ENCODE data around the gene NQO2.
"Not testable (repeated sequence)": the region's sequence is repeated elsewhere in the genome, so short reads cannot be mapped to it uniquely, and the experiment has no call there.

NQO2 gene

DNA sequence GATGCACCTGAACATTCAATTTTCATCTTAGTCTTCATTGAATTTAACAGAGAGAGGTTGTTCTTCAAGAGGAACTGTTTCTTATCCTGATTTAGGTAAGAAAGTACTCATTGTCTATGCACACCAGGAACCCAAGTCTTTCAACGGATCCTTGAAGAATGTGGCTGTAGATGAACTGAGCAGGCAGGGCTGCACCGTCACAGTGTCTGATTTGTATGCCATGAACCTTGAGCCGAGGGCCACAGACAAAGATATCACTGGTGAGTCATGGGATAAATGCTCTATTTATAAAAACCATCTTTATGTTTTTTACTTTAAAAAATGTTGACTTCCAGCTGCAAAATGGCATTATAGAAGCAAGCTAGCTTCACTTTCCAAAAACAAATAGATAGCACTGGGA, 10.2 kb downstream of the NQO2 start:
- in situ Hi-C loops (cut with MboI; ENCODE audit: low sequenced_read_pairs): no loop called here

DNA sequence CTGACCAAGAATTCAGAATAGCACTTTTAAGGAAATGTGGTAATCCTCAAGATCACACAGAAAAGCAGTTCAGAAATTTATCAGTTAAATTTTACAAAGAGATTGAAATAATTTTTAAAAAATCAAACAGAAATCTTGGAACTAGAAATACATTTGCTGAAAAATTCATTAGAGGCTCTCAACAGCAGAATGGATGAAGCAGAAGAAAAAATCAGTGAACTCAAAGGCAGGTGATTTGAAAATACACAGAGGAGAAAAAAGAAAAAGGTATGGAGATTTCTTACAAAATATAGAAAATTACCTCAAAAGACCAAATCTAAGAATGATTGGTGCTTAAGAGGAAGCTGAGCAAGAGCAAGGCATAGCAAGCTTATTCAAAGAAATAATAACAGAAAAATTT, 11.5 kb downstream of the NQO2 start:
- in situ Hi-C loops (cut with MboI; ENCODE audit: low sequenced_read_pairs): no loop called here

DNA sequence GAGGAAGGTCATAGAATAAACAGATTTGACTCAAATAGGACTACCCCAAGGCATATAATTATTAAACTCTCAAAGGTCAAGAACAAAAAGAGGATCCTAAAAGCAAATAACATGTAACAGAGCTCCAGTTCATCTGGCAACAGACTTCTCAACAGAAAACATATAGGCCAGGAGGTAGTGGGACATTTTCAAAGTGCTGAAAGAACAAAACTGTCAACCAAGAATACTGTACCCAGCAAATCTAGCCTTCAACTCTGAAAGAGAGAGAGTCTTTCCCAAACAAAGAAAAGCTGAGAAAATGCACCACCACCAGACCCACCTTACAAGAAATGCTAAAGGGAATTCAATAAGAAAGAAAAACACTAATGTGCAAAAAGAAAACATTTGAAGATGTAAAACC, 11.9 kb downstream of the NQO2 start:
- in situ Hi-C loops (cut with MboI; ENCODE audit: low sequenced_read_pairs): no loop called here

DNA sequence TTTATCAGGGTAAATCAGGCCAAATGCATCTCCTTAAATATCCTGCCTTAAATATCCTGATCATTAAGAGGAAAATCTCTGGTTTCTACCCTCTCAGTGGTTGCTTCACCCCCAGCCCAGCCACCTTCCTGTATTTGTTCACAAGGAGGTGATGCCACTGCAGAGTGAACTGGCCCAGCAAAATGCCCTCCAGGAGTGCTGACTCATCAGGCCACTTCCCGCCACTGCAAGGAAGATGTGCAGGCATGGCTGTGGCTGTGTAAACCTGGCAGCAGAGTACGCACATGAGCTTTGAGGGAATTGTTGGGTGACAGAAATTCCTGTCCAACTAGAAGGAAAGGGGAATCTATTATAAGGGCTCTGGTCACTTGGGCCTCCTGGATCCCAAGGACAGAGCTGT, 13.8 kb downstream of the NQO2 start:
- in situ Hi-C loops (cut with MboI; ENCODE audit: low sequenced_read_pairs): no loop called here

DNA sequence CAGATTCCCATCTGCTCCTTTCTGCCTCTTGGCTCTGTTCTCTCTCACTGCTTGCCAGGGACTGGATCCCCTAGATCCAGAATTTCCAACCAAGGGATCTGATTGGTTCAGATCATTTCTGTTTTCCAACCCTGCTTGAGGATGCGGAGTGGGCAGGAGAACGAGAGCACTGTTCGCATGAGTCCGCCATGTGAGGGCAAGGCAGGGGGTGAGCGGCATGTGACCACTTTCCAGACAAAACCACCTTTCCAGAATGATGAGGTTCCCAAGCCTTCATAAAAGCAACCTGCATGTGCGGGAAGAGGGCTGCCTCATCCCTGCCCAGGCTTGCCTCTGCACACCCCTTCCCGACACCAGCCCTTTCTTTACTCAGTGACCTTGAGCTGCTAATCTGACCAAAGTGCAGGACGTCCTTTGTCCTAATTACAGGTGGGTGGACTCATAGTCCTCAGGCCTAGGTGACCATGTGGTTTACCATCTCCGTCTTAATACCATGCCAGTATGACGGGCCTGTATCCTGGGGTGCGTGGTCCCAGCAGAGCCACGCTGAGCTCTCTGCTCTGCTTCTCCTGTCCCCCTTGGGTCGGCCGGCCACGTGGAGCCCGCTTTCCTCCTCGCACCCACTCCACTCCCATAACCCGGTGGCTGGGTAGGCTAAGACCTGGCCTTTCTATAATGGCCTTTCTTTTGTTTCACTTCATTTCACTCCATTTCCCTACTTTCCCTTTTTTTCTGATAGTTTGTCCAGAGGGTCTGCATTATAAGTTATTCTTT, 14.4 kb downstream of the NQO2 start:
- in situ Hi-C loops (cut with MboI; ENCODE audit: low sequenced_read_pairs): no loop called here

DNA sequence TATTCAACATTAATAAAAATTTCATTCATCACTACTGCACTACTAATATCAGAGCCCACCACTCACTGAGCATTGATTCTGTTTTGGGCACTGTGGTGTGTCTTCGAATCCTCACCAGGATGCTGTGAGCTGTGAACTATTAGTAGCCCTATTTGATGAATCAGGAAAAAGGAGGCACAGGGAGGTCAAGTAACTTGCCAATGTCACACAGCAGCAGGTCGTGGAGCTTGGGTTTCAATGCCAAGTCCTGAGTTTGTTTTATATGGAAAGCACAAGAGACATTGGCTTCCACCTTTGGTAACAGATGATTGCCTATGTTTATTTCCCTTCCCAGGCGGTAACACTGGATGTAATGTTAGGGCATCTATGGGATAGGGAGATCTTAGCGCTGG, 15.0 kb downstream of the NQO2 start:
- in situ Hi-C loops (cut with MboI; ENCODE audit: low sequenced_read_pairs): no loop called here

DNA sequence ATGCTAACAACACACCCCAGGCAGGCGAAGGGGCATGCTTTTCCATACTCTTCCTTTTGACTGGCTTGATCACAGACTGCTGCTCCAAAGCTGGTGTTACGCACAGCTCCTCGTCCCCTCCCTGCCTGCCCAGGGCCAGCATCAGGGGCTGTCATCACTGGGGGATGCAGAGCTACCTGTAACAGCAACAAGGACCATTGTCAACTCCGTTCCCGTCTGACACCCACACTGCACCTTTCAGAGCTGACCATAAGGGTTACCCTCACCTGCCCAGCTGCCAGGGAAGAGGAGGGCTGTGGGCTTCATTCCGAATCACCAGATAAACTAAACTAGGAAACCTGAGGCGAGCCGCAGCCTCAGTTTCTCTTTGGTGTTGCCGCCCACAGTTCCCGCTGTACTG, 15.4 kb downstream of the NQO2 start:
- in situ Hi-C loops (cut with MboI; ENCODE audit: low sequenced_read_pairs): no loop called here

DNA sequence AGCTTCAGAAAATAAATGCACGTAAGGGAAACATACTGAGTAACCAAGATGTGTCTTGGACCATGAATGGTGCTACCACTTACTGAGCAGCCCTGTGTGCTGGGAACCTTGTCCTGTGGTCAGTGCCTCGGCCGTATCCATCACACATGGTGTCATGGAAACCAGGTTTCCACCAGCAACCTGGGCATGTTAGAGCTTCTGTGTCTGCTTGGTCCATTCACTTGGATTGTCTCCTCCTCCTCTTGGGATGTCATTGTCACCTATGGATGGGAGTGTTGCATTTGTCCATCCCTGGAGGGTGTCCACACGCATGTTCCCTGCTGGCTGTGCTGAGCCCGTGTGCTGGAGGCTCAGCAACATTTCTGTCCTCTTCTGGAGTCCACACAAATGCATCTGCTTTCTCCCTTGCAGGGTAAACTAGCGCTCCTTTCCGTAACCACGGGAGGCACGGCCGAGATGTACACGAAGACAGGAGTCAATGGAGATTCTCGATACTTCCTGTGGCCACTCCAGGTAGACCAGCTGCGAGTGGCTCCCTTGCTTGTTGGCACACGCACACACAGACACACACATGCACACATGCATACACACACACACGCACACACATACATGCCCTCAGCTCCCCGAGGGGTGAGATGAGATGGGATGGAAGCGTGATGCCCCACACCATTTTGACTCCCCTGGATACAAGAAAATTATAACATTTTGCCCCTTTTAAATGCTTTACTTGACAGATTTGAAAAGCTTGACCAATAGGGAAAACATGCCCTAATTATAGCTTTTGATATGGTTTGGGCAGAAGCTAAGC, 17.0 kb downstream of the NQO2 start:
- in situ Hi-C loops (cut with MboI; ENCODE audit: low sequenced_read_pairs): no loop called here

DNA sequence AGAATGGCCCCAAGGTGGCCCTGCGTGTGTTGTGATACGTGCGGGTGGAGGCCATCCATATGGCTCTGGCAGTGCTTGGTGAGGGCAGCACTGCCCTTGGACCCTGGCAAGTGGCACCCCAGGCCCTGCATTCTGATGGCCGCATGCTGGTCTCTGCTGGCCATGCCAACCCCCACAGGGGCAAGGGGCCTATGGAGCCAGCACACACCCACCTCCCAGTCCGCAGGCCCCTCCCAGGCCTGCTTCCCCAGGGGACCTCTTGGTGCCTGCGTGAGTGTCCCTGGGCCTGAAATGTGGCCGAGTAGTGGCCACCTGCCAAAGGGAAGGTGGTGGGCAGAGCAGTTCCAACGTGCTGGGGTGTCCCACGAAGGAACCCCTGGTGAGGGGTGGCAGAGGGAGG, 17.6 kb downstream of the NQO2 start:
- in situ Hi-C loops (cut with MboI; ENCODE audit: low sequenced_read_pairs): no loop called here

DNA sequence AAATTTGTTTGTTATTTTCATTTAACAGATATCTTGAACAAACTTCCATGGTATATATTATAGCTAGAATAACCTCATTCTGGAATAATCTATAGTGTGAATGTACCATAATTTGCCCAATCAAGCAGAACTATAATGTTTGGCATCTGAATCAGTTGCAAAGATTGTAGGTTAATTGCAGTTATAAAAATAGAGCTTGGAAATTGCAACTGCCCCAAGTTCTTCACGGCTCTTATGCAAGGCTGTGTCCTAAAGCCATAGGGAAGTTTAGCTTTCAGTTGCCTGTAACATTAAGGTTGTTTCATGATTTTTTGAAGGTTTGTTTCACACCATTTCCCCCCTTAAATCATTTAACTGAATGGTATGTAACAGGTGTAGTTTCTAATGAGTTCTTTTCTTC, 19.4 kb downstream of the NQO2 start:
- in situ Hi-C loops (cut with MboI; ENCODE audit: low sequenced_read_pairs): no loop called here

DNA sequence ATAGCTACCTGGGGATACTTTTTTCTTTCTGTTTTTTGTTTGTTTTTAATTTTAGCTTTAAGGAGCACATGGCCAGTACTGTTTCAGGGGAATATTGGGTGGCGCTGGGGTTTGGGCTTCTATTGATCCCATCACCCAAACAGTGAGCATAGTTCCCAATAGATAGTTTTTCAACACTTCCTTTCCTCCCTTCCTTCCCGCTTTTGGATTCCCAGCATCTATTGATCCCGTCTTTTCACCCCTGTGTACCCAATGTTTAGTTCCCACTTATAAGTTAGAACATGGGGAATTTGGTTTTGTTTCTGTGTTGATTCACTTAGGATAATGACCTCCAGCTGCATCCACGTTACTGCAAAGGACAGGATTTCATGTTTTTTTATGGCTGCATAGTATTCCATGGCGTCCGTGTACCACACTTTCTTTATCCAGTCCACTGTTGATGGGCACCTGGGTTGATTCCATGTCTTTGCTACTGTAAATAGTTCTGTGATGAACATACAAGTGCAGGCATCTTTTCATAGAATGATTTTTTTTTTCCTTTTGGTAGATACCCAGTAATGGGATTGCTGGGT, 20.1 kb downstream of the NQO2 start:
- in situ Hi-C loops (cut with MboI; ENCODE audit: low sequenced_read_pairs): no loop called here

DNA sequence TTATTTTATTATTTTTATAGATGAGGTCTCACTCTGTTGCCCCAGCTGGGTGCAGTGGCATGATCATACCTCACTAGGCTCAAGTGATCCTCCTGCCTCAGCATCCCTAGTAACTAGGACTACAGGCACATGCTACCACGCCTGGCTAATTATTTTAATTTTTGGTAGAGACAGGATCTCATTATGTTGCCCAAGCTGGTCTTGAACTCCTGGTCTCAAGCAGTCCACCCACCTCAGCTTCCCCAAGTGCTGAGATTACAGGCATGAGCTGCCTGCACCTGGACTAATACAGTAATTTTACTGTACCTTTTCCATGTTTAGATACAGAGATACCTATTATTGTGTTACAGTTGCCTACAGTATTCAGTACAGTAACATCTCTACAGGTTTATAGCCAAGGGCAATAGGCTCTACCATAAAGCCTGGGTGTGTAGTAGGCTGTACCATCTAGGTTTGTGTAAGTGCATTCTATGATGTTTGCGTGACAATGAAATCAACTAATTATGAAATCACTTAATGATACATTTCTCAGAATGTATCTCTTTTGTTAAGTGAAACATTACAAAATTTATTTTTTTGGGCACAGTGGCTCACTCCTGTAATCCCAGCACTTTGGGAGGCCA, 21.4 kb downstream of the NQO2 start:
- in situ Hi-C loops (cut with MboI; ENCODE audit: low sequenced_read_pairs): not testable (repeated sequence)

DNA sequence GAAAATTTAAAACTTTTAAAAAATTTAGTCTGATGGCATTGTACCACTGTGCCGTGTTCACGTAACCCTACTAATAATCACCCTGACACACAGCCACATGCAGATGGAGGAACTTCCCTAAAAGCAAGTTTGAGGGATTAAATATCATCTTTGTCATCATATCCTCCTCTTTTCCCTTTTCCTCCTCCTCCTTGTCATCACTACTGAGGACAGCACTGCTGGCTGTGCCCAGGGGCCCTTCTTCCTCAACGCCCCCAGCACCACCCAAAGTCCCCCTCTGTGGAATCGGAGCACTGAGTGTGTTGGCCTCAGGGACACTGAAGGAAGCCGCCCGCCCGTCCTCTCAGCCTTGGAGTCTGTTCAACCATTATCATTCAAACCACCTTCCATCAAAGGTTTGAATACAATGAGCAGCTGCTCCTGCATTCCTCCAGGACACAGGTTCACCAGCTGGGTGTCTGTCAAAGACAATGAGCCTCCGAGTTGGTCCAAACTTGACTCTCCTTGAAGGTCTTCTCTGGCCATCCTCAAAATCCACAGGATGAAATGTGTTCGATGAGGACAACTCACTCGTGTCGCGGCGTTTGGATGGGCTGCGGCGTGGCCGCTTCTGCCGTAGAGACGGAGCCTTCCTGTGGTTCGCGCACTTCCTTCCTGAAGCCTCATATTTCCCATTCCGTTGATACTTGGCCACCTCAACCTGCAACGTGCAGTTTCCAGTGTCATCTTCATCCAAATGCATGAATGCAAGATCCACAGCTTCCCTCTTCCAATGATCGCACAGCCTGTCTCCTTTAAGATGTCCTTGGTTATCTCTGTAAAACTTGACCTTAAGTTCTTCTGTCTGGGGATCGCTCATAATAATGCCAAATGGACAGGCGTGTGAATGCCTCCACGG, 23.3 kb downstream of the NQO2 start:
- in situ Hi-C loops (cut with MboI; ENCODE audit: low sequenced_read_pairs): no loop called here

DNA sequence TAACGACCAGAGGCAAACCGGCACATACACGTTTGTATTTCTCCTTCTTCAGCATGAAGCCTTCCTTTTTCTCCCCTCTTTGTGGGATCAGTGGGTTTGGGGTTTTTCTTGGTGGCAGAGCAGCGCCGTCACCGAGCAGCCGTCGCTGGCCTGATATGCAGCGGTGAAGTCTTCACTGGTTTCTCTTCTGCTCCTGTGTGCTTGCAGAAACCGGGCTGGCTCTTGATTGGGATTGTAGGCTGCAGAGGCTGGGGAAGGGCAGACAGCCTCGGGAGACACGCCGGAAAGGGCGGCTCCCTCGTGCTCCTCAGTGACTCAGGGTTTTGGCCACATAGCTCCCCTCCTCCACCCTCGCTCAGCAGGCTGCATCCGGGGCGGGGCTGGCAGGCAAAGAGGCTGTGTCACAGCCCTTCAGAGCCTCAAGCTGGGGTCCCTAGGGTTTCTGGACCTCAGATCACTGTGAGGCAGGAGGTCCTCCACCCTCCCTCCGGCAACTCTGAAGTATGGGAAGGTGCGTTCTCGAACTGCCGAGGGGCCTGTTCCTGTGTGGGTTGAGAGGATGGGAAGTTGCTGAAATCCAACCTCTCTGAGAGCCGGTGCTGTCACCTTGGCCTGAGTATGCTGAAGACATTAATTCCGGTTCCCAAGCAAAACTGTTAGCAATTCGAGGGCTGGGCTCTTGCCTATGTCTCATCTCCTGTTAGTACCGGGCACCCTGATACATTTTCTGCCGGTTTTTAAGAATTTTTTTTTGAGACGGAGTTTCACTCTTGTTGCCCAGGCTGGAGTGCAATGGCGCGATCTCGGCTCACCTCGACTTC, 24.2 kb downstream of the NQO2 start:
- in situ Hi-C loops (cut with MboI; ENCODE audit: low sequenced_read_pairs): no loop called here

DNA sequence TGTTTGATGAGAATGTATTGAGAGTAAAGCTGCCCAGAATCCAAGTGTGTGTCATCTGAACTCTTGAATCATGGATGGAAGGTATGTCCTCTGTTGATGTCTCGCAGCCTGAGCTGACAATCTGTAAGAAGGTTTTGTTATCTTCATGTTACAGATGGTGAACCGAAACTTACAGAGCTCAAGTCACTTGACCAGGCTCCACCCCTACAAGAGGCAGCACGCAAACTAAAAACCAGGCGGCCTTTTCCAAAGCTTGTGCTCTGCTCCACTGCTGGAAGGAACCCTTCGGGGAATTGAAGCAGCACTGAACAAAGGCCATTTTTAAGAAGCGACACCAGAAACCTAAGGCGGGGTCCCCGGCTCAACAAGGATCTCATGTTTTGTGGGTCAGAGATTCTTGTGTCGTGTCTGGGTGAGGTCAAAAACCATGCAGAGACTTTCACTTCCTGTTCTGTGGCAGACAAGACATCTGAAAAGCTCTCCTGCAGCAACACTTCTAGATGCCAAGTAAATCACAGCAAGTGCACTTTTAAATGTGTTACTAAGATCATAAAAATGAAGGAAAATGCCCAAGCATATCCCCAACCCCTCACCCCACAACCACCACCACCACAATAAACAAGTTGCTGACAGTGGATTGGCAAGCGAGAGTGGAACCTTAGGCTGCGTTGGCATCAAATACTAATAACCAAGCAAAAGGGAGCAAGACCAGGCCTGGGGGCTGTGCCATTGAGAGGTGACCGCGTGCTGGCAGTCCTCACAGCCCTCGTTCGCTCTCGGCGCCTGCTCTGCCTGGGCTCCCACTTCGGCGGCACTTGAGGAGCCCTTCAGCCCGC, 27.3 kb downstream of the NQO2 start:
- in situ Hi-C loops (cut with MboI; ENCODE audit: low sequenced_read_pairs): no loop called here

DNA sequence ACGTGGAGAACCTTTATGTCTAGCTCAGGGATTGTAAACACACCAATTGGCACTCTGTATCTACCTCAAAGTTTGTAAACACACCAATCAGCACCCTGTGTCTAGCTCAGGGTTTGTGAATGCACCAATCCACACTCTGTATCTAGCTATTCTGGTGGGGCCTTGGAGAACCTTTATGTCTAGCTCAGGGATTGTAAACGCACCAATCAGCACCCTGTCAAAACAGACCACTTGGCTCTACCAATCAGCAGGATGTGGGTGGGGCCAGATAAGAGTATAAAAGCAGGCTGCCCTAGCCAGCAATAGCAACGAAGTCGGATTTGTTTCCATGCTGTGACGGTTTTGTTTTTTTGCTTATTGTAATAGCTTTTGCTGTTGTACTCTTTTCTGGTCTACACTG, 28.5 kb downstream of the NQO2 start:
- in situ Hi-C loops (cut with MboI; ENCODE audit: low sequenced_read_pairs): not testable (repeated sequence)

DNA sequence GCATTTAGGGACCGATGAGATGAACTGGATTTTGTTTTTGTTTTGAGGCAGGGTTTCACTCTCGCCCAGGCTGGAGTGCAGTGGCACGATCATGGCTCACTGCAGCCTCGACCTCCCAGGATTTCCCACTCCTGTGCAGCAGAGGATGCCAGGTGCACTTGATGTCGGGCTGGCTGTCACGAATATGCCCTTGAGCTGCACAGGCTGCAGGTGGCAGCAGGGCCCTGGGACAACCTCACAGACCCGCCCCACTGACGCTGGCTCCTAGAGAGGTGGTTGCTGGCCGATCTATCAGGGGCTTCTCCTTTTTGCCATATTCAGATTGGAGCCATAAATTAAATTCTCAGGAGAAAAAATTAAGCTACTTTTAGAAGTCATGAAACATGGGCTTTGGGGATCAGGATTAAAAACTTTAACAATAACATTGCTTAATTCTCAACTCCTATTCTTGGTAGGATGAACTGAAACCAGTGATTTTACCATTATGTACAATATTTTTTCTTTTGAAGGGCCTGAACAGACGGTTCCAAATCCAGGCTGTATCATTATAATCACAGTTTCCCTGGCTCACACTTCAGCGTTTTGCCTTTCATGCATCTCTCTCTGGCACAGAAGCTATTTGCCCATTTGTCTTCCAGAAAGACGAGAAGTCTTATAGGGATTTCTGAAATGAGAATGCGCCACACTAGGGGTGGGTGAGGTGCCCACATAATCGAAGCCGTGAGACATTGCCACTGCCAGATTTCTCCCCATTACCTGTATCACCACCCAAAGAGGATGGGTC, 32.4 kb downstream of the NQO2 start:
- in situ Hi-C loops (cut with MboI; ENCODE audit: low sequenced_read_pairs): no loop called here

DNA sequence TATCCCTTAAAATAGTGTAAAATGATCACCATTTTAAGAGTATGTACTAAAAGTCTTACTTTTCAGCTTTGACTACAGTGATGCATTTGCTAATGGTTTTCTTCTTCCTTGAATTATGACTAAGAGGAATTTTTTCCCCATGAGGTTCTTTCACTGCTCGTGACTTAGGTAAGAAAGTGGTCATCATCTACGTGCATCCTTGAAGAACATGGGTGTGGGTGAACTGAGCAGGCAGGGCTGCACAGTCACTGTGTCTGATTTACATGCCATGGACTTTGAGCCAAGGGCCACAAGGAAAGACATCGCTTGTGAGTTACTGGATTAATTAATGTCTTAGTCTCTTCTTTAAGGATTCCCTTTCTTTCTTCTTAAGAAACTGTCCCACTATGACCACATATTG, 33.3 kb downstream of the NQO2 start:
- in situ Hi-C loops (cut with MboI; ENCODE audit: low sequenced_read_pairs): no loop called here

Measured in HL-60/S4 treated with retinoic acid at 250 ng/mL for 4 days and 3 days (cell line).